Upper lobe of left lung (tissue), 6 donors: ENCODE data around the gene NBAS. TPM values are rescaled to one million over a fixed set of nuclear protein-coding genes. Genes with fewer than 3 reads are reported as not detected.

ENCODE experiments used
- ATAC-seq, 2 donors: fragments of 200-7000 bp; cut with Tn5 transposase; one replicate each; pipeline ENCODE4 v1.9.1; 2022; ENCODE audit warnings: mild to moderate bottlenecking in 2 of 2, moderate library complexity in 2 of 2; ENCODE audit not compliant: low FRiP score in 2 of 2
- DNase-seq, 2 donors: peaks; one replicate each; pipeline ENCODE4 v3.0.0-alpha.2; 2019 to 2020
- H3K27ac ChIP-seq, 4 donors: fragments of 200-600 bp; sonication (generic); one replicate each; pipeline ENCODE4 v1.5.1; 2016 to 2019
- H3K27me3 ChIP-seq, 4 donors: fragments of 200-600 bp; sonication (generic); one replicate each; pipeline ENCODE4 v1.5.1; 2017 to 2019
- H3K36me3 ChIP-seq, 4 donors: fragments of 200-600 bp; sonication (generic); one replicate each; pipeline ENCODE4 v1.5.1; 2016 to 2019
- H3K4me1 ChIP-seq, 4 donors: fragments of 200-600 bp; sonication (generic); one replicate each; pipeline ENCODE4 v1.5.1; 2018 to 2019
- H3K4me3 ChIP-seq, 4 donors: fragments of 200-600 bp; sonication (generic); one replicate each; pipeline ENCODE4 v1.5.1; 2017 to 2019; ENCODE audit warnings: mild to moderate bottlenecking in 2 of 4, moderate library complexity in 1 of 4
- H3K9me3 ChIP-seq, 4 donors: fragments of 200-600 bp; sonication (generic); one replicate each; pipeline ENCODE4 v1.5.1; 2018 to 2019
- CTCF ChIP-seq, 6 experiments: fragments of 450-650 bp in 4 of 6; fragments of 200-600 bp in 2 of 6; sonication (generic) in 2 of 6; IDR thresholded peaks; one replicate each; pipeline ENCODE4 v1.5.1; 2016 to 2019; ENCODE audit warnings: antibody characterized with exemption in 6 of 6
- EP300 ChIP-seq, 4 donors: sonication (generic); formaldehyde crosslinking; IDR thresholded peaks; one replicate each; pipeline ENCODE4 v1.5.1; 2017; ENCODE audit warnings: antibody characterized with exemption in 4 of 4, control low read depth in 2 of 4
- POLR2A ChIP-seq, 4 donors: fragments of 450-650 bp; IDR thresholded peaks; one replicate each; pipeline ENCODE4 v1.5.1; 2016 to 2017; ENCODE audit warnings: antibody characterized with exemption in 4 of 4, mild to moderate bottlenecking in 2 of 4
- POLR2AphosphoS5 ChIP-seq, 2 donors: sonication (generic); formaldehyde crosslinking; IDR thresholded peaks; one replicate each; pipeline ENCODE4 v1.5.1; 2017; ENCODE audit warnings: antibody characterized with exemption in 2 of 2
- WGBS, 2 donors: methylation state at CpG; one replicate each; pipeline ENCODE4 v1.1.5; 2017 to 2018; 5-methylcytosine and 5-hydroxymethylcytosine counted together
- total RNA-seq, 6 donors: library from RNA; depleted of rRNA in 4 of 6; stranded (reverse); fragments of >200 nt in 4 of 6; gene quantifications; one replicate each; pipeline versions ENCODE4 v1.1.0 to v1.2.1, GENCODE V29; 2016 to 2021
- donor health status: DM: no; HTN: no; CAD: no; lungs with moderate emphysema.
- donor health status: DM: no; HTN: yes; CAD: no; lungs with severe emphysema.

Gene NBAS
- total RNA-seq, 6 donors from 2014 or later, result 33.2 to 75.5 (median 43.1) TPM

GRCh38 chr2:15472133-15472532 lies 89.0 kb downstream of the NBAS start:
- no peak for TF ChIP-seq EP300 (IDR thresholded peaks at IDR 0.05)
- TF ChIP-seq CTCF (IDR thresholded peaks at IDR 0.05), result no peak
- no peak for TF ChIP-seq POLR2A (IDR thresholded peaks at IDR 0.05)
- TF ChIP-seq POLR2AphosphoS5 (IDR thresholded peaks at IDR 0.05), result no peak
- Histone ChIP-seq H3K27ac (no peak overlapping the region), H3K9me3 (no peaks in the 10 kb centered on the region), H3K27me3 (no peaks in the 10 kb centered on the region), H3K36me3 (peaks cover 0 to 69% (median 23%) of the 10 kb centered on the region in 4 donors), H3K4me3 (no peak overlapping the region), H3K4me1 (no peaks in the 10 kb centered on the region)
- 79 to 96% methylated on average over 2 to 3 of the region's 3 CpGs for WGBS, 2 donors
- ATAC-seq, result no peak
- DNase-seq, result no peak

GRCh38 chr2:15471606-15472005 lies 89.5 kb downstream of the NBAS start:
- 86 to 93% methylated on average over 2 of the region's 2 CpGs for WGBS, 2 donors
- Histone ChIP-seq H3K27ac (no peak overlapping the region), H3K27me3 (no peaks in the 10 kb centered on the region), H3K4me1 (no peaks in the 10 kb centered on the region), H3K9me3 (no peaks in the 10 kb centered on the region), H3K4me3 (no peak overlapping the region), H3K36me3 (peaks cover 0 to 74% (median 24%) of the 10 kb centered on the region in 4 donors)
- no peak for TF ChIP-seq POLR2A (IDR thresholded peaks at IDR 0.05)
- DNase-seq (no peak), ATAC-seq (no peak)

GRCh38 chr2:15460112-15460620 lies 101.0 kb downstream of the NBAS start:
- ATAC-seq, result no peak
- H3K4me3 ChIP-seq, result no peak overlapping the region
- no peak for TF ChIP-seq EP300 (IDR thresholded peaks at IDR 0.05)
- TF ChIP-seq CTCF (IDR thresholded peaks at IDR 0.05), result no peak
- TF ChIP-seq POLR2AphosphoS5 (IDR thresholded peaks at IDR 0.05), result no peak
- no peaks in the 10 kb centered on the region for H3K9me3 ChIP-seq
- peaks cover 2 to 66% (median 4%) of the 10 kb centered on the region in 4 donors for H3K36me3 ChIP-seq
- DNase-seq, result no peak
- no peaks in the 10 kb centered on the region for H3K4me1 ChIP-seq
- H3K27me3 ChIP-seq, result no peaks in the 10 kb centered on the region
- no peak overlapping the region for H3K27ac ChIP-seq
- WGBS, 2 donors, result 97 to 100% methylated on average over 1 of the region's 1 CpG

GRCh38 chr2:15458277-15458676 lies 102.9 kb downstream of the NBAS start:
- ATAC-seq (no peak), DNase-seq (no peak)
- H3K27me3 ChIP-seq, result no peaks in the 10 kb centered on the region
- H3K27ac ChIP-seq, result no peak overlapping the region
- H3K9me3 ChIP-seq, result no peaks in the 10 kb centered on the region
- peaks cover 2 to 64% (median 4%) of the 10 kb centered on the region in 4 donors for H3K36me3 ChIP-seq
- no peak overlapping the region for H3K4me3 ChIP-seq
- TF ChIP-seq POLR2AphosphoS5 (IDR thresholded peaks at IDR 0.05) (no peak), CTCF (IDR thresholded peaks at IDR 0.05) (no peak), EP300 (IDR thresholded peaks at IDR 0.05) (no peak), POLR2A (IDR thresholded peaks at IDR 0.05) (no peak)
- no peaks in the 10 kb centered on the region for H3K4me1 ChIP-seq
- 80 to 98% methylated on average over 2 of the region's 2 CpGs for WGBS, 2 donors

- Histone ChIP-seq H3K4me1 (no peaks in the 10 kb centered on the region), H3K27ac (no peak overlapping the region), H3K36me3 (peaks cover 2 to 60% (median 6%) of the 10 kb centered on the region in 4 donors), H3K9me3 (no peaks in the 10 kb centered on the region), H3K4me3 (no peak overlapping the region), H3K27me3 (no peaks in the 10 kb centered on the region)
- no peak for DNase-seq
- 76 to 83% methylated on average over 5 of the region's 5 CpGs for WGBS, 2 donors
- TF ChIP-seq POLR2A (IDR thresholded peaks at IDR 0.05), result no peak
- no peak for TF ChIP-seq POLR2AphosphoS5 (IDR thresholded peaks at IDR 0.05)
- TF ChIP-seq CTCF (IDR thresholded peaks at IDR 0.05), result no peak
- no peak for TF ChIP-seq EP300 (IDR thresholded peaks at IDR 0.05)
- ATAC-seq, result no peak
Measured at GRCh38 chr2:15457868-15458267, 103.3 kb downstream of the NBAS start.
